ENCODE results near the gene ACTL7B.
"Not testable (repeated sequence)": the region's sequence is repeated elsewhere in the genome, so short reads cannot be mapped to it uniquely, and the experiment has no call there.

ACTL7B gene

DNA sequence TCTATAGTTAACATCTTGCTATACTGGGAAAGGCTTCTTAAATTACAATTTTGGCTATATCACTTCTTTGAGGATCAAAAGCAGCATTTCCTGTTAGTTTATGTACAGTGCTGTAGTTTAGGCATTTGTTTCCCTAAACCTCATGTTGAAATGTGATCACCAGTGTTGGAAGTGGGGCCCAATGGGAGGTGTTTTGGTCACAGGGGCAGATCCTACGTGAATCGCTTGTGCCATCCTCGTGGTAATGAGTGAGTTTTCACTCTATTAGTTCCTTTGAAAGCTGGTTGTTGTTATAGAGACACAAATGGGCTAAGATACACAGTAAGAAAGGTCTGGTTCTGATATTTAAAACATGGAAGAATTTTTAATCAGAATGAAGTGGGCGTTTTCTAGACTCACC, 12.0 kb upstream of the ACTL7B start:
- no peak for DNase-seq

DNA sequence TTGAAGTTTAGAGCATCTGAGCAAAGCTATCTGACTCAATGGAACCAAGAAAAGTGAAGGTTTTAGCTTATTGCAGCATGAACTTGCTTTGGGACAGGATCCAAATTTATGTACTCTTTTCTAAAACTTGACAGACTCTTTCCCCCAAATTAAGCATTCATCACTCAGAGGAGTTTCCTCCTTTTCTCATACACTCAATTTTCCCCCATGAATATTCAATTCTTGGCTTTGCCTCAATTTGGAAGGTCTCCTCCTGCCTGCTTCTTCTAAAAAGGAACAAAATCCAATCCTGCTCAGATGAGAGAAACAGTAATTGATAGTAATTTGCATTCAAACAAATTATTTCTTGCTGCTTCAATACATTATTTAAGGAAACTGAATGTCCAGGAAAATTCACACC, 11.3 kb upstream of the ACTL7B start:
- DNase-seq: no peak

DNA sequence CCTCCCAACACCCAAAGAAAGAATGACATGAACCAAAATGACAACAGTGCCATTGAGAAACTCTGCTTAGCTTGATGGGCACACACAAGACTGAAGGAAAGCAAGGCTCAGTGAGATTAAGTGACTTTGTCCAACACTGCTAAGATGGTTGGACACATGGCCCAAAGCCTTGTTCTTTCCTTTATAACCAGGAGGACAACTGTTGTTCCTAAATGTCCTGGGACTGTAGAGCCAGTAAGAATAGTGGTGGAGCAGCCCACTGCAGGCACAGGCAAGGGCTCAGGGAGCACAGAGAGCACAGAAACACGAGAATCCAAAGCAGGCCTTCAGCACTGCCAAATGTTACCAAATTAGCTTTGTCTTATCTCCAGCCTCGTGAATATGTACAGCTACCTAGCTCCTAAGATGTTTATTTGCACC, 10.2 kb upstream of the ACTL7B start:
- no peak for DNase-seq

DNA sequence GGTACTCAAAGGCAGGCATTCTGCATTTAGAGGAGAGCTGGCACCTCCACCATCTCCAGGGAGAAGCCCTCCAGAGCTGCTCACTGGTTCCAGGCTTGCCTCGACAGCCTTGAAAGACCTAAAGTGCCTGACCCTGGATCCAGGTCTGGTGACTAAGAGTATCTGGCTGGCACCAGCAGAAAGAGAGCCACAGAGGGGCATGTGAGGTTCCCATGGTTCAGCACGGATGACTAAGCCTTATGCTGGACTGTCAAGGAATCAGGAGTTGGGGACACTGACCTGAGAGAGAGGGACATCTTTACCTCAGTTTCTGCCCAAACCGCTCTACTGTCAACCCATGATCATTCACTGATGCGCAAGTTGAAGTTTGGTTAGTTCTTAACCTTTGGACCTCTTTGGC, 9.3 kb upstream of the ACTL7B start:
- no peak for DNase-seq

DNA sequence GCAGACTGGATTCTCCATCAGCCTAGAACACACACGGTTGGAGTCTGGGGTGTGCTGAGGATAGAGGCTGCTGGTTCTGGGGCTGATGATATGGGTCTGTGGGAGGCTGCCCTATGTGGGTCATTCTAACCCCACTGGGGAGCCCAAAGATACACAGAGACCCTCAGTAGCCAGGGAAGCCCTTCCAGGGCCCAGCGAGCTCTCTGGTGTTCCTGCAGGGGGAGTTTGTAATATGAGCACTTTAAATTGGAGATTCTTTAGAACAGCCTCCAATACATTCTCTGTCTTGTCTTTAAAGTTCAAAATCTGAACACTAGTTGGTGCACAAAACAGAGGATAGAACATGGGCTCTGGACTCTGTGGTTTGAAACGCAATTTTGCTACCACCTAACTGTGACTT, 8.7 kb upstream of the ACTL7B start:
- no peak for DNase-seq

DNA sequence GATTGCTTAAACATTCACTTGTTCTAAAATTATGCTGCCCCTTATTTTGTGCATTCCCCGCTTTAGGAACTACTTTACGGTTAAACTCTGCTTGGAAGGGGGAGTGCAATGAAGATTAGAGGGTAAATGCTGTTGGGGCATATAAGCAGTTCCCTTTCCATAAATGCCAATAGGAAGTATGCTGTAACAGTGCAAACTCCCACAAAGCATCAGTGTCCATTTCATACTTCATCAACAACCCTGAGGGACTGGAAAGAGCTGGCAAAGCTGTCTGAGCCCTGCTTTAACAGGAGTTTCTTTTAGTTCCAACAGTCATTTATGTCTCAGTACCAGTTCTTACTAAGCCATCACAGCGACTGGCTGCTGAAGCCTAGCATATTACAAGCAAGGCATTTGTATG, 8.1 kb upstream of the ACTL7B start:
- DNase-seq: no peak

DNA sequence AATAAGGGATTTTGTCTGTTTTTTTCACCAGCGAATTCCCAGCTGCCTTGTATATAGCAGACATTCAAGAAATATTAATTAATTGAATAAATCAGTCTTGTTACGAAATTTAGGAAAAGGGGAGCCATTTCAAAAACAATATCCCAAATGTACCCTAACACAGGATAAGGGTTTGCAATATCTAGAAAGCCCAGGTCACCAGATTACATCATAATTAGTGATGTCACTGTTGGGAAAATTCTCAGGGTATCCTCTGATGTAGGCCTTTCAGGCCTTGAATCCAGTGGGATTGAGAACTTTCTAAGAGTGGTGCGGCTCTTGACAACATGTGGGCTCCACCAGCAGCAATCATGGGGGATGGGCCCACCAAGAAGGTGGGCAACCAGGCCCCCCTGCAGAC, 6.2 kb upstream of the ACTL7B start, which contains the start of gene ACTL7A:
ACTL7A (plus strand) TSS at position 270 of the 400 bp plus-strand sequence; CDS start at position 327, 57 bp downstream.
- no peak for DNase-seq

DNA sequence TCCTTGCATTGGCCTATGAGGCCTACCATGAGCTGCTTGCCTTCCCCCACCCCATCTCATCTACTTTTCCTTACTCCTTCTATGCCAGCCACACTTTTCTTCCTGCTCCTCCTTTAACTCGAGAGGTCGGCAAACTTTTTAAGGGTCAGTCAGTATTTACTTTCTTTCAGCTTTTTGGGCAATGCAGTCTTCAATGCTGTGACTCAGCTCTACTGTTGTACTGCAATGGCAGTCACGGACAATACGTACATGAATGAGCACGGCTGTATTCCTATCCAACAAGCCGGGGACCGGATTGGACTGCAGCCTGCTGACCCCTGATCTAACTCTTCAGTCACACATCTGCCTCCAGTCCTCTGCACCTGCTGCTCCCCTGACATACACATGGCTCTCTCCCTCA, 5.7 kb upstream of the ACTL7B start:
- DNase-seq: no peak

DNA sequence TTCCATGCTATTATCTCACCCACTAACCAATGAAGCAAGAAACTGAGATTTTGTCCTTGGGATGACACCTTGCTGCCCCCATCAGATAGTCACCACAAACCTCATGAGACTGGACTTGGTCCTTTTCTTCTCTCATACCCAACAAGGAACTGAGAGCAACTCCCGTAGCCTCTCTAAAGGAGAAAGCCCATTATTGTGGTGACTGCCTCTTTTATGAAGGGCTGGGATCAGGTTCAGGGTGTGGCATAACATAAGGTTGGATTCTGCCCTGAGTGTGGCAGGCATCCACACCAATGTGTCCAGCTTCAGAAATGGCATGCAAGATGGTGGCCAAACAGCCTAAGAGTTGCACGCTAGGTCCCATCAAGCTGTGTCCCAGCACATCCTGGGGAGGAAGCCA, 5.0 kb upstream of the ACTL7B start:
- no peak for DNase-seq

DNA sequence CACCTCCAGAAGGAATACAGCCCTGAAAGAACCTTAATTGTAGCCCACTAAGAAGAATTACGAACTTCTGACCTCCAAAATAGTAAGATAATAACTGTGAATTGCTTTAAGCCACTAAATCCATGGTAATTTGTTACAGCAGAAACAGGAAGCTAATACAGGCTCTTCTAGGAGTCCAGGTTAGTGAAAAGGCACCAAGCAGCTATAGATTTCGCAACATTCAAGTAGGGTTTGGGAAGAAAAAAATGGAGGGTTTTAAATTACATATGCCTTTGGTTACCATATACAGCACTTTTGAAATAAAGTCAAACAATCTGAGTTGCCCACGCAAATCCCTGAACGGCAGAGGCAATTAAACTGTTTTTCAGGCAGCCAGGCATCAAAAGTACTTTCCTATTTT, 4.6 kb upstream of the ACTL7B start:
- no peak for DNase-seq

DNA sequence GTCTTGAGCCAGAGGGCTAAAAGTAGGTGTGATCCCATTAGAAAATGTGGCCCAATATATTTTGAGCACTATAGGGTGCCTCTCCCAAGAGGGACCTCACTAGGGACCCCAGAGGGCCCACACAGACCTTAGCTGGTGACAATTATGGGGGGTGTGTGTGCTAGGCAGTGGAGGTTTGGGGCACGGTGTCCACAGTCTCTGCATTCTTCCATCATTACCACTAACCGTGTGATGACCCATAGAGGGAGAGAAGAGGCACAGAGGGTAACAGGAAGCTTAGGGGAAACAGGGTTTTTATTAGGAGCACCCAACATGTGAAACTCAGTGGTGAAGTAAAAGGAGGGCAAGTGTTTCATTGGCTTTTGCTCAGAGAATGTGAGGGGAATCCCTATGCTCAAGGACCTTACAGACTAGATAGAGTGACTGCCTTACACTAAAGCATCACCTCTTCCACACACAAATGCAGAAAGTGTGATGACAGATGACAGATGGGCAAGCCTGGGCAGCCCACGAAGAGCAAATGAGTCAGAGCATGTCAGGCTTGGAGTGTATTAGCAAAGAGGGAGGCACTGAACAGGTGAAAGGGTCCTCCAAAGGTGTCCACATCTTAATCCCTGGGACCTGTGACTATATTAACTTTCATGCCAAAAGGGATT, 3.8 kb upstream of the ACTL7B start:
- DNase-seq: no peak

DNA sequence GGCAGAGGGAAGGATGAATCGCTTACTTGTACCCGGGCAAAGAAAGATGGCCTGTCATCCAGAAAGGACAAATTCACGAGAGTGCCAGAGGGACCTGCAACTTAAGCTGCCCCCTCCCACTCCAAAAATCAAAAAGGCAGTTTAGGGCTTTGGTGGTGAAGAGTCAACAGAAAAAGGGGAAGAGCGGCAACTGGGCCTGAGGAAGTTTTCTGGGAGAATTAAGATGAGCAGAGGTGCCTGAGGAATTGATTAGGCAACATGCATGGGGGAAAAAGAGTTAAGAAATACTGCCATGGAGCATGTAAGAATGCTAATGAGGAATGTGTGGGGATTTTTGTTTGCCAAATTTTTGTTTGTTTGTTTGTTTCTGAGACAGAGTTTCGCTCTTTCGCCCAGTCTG, 1.8 kb upstream of the ACTL7B start:
- no peak for DNase-seq

DNA sequence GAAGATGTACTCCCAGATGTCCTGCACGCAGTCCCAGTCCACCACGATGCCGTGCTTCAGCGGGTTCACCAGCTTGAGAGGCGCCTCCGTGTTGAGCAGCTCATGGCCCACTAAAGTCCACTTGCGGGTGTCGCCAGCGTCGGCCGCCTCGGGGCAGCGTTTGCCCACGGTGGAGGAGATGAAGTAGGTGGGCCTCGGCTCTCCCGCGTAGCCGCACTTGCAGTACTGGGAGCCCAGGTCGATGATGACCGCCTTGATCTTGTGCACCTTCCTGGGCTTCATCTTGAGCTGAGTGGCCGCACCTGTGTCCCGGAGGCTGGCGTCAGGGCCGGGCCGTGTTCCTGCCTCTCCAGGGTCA, 278 bp downstream of the ACTL7B start:
- DNase-seq: no peak

DNA sequence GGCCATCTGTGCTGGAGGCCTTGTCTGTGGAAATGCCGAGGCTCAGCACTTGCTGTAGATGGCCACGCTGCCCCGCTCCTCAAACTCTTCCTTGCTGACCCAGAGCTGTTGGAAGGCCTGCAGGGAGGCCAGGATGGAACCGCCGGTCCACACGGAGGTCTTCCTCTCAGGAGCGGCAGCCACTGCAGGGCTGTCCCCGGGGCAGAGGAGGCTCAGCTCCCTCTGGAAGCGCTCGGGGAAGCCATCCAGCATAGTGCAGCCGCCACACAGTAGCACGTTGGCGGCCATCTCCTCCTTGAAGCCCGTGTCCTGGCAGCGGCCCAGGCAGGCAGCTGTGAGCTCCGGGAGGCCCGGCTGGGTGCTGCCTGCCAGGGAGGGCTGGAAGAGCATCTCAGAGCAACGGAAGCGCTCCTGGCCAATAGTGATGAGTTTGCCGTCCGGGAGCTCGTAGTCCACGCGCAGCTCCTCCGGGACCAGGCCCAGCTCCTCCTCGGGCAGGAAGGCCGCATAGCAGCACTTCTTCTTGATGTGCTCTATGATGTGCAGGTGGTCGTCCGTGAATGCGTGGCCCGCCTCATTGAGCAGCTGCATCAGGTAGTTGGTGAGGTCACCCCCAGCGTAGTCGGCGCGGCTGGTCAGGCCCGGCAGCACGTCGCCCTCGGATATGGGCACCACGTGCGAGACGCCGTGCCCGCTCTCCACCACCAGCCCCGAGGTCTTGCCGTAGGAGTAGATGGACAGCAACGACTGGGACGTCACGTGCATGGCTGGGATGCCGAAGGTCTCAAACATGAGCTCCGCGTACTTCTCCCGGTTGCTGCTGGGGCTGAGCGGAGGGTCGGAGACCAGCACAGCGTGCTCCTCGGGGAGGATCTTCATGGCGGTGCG, 901 bp downstream of the ACTL7B start:
- DNase-seq: no peak

DNA sequence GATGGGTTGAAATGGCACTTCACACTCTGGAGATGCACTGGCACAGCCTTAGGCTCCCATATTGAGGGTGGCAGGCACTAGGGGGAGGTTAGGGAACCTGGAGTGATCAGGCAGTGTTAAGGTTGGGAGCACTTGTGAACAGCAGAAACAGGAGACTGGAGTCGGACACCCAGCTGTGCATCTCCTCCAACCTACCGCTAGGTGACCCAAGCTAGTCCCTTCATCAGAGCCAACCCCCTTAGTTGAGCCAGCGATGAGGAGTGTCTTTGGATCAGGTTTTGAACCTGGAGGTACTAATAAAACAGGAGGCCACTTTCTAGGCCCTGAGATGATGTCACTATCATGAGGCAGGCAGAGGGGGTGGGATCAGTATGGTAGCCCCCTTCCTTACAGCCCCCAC, 1.7 kb downstream of the ACTL7B start:
- no peak for DNase-seq

DNA sequence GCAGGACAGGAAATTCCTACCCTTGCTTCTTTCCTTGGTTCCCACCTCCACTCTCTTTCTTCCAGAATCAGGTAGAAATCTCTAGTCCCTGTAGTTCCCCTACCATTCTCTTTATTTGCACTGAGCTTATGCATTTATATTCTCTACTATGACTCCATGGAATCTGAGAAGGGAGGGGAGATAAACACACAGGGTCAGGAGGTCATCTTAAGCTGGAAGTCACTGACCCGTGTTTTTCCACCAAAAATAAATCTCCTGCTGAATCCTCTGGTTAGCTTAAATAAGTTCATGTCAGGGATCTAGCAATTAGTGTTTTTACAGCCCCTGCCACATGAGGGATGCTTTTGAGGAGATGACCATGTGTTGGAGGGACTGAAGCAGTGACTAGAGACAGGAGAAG, 3.7 kb downstream of the ACTL7B start:
- DNase-seq: no peak

DNA sequence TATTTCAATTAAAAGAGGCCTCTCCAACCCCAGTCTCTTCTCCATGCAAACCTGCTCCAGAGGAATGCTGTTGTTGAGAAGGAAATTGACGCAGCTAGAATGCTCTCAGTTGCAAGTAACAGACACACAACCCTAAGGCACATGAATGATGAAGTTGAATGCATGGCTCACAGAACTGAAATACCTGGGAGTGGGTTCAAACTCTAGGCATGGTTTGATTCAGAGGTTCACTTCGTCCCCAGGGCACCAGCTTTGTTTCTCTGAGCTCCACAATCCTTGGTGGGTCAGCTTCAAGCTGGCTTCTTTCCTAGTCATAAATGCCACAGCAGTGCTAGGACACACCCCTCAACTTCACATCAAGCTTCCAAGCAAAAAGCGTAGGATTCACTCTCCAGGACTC, 4.6 kb downstream of the ACTL7B start:
- no peak for DNase-seq

DNA sequence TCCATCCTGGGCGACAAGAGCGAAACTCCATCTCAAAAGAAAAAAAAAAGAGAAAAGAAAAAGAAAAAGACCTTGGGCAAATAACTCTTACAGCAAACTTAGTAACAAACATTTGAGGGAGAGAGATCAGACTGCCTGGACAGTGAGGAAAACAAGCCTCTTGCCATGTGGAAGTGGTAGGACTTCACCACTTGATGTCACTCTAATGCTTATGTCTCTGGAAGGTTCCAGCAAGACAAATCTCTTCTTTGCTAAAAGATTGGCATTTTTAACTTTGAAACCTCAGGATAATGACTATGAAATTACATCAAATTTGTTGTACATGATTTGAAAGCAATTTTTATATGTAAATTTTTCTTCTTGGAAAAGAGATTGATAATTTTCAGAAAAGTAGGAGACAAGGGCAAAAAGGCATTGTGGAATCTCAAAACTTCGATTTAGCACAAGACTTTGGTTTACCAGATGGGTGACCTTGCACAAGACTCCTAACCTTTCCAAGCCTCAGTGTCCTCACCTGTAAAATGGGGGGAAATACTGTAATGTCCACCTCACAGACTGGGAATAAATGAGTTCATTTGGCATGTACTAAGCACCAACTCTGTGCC, 5.4 kb downstream of the ACTL7B start:
- DNase-seq: no peak

DNA sequence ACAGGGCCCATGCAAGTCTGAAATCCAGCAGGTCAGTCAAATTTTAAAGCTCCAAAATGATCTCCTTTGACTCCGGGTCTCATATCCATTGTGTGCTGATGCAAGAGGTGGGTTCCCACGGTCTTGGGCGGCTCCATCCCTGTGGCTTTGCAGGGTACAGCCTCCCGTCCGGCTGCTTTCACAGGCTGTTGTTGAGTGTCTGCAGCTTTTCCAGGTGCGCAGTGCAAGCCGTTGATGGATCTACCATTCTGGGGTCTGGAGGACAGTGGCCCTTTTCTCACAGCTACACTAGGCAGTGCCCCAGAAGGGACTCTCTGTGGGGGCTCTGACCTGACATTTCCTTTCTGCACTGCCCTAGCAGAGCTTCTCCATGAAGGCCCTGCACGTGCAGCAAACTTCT, 7.5 kb downstream of the ACTL7B start:
- DNase-seq: not testable (repeated sequence)

DNA sequence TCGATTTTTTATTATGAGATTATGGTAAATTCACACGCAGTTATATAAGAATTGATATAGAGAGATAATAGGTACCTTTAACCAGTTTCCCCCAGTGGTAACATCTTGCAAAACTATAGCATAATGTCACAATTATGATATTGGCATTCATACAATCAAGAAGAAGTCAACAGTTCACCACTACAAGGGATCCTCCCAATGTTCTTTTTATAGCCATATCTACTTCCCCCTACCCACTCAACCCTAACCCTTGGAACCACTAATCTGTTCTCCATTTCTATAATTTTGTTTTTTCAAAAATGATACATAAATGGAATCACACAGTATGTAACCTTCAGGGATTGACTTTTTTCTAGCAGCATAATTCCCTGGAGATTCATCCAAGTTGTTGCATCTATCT, 9.8 kb downstream of the ACTL7B start:
- no peak for DNase-seq

DNA sequence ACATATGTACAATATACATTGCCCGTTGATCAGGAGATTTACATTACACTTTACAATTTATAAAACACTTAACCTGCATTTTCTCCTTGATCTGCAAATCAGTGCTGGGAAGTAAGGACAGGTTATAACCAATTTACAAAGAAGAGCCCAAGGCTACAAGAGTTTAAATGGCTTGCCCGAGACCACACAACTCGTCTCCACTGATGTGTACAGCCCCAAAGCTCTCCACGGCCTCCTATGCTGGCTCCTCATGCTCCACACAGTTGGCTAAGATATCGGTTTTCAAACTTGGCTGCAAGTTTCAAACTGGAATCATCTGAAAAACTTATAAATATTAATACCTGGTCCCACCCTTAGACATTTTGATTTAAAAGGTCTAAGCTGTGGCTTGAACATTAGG, 10.3 kb downstream of the ACTL7B start:
- no peak for DNase-seq

DNA sequence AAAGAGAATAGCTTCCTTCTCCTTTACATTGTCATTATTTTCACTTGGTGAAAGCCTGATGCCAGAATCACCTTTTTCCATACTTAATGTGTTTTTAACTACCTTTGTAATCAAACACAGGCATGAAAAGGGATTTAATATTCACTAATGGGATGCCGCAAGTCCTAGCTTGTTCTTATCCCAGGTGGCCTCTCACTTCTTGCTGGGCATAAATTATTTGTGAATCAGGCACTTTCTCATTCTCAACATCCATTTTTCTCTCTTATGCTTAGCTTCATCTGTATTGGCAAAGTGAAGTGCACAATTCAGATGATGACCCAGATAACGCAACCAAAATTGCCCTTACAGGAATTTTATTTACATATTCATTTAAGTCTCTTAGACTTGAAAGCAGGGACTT, 10.9 kb downstream of the ACTL7B start:
- peak in 1 of 2 experiments; percentile 18 for DNase-seq

DNA sequence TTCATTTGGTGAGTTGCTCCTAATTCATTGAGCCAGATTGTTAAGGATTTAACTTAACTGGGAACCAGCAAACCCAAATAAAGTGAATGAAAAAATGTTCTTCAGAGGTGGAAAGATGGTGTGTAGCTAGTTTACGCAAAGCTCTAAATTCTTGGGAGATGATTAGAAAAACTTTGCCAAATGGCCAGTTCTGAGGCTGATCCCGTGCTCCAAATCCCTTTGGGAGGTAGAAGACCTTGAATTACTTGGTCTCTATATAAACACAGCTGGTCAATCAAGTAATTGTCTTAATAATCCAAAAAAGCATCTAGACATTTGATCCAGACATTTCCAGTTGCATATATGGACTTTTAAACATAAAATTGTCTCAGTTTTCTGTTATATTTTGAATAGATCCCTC, 11.4 kb downstream of the ACTL7B start:
- DNase-seq: no peak

DNA sequence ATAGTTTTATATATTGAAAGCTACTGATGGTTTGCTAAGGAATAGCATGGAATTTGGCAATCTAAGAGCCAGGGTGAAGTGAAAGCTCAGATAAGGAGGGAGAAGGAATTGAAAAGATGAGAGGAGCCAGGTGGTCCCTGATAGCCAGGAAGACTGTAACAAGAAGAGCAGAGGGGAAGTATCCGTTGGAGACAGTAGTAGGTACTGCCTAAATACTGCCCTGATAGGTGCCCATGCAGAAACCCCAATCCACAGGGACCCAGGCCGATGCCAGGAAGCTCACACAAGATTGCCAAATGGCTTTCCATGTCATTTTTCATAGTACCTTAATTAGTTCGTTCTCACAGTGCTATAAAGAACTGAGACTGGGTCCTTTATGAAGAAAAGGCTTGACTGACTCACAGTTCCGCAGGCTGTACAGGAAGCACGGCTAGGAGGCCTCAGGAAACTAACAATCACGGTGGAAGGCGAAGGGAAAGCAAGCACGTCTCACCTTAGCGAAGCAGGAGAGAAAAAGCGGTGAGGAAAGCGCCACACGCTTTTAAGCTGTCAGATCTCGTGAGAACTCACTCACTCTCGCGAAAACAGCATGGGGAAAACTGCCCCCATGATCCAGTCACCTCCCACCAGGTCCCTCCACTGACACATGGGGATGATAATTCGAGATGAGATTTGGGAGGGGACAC, 13.0 kb downstream of the ACTL7B start:
- no peak for DNase-seq
